ENCODE results near the gene SPRED1. TPM values are rescaled to one million over a fixed set of nuclear protein-coding genes. Genes with fewer than 3 reads are reported as not detected.
A peak's percentile ranks its signal among the peaks of the same experiment; 100 is the strongest.

Gene SPRED1
- total RNA-seq, 1 donor = 32.6 TPM

DNA sequence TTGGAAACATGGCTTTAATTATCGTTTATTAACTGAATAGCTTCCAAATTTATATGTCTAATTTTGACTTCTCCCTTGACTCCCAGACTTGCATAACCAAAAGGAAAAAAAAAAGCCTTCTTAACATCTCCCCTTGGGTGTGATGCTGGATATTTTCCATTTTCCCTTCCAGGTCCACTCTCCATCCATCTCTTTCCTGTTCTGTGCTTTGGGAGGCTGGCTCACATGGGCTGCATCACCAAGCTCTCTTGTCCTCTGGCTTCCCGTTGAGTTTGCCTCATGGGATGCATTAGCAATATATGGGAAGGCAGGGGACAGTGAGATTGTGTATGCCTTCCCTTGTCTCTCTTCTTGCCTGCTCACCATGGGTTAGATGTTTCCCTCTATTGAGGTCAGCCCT lies 123.4 kb downstream of the SPRED1 start:
- no peaks in the 10 kb centered on the region for H3K36me3 ChIP-seq (ENCODE audit: insufficient read depth, low read length)
- no peaks in the 10 kb centered on the region for H3K9me3 ChIP-seq (ENCODE audit: low read depth, low read length)
- no peak overlapping the region for H3K4me2 ChIP-seq (ENCODE audit: insufficient read depth, low read length)
- no peak overlapping the region for H3K27ac ChIP-seq (ENCODE audit: low read depth, low read length)
- H3K4me3 ChIP-seq (ENCODE audit: insufficient read depth, low read length) = no peak overlapping the region
- H3K4me1 ChIP-seq (ENCODE audit: insufficient read depth, low read length) = peaks cover 8% of the 10 kb centered on the region
- no peaks in the 10 kb centered on the region for H3K27me3 ChIP-seq (ENCODE audit: insufficient read depth, low read length)
- no peak for TF ChIP-seq CTCF (IDR thresholded peaks at IDR 0.05; ENCODE audit: extremely low read depth, low read depth, low read length)
- no peaks in the 10 kb centered on the region for H4K20me1 ChIP-seq (ENCODE audit: insufficient read depth, low read length)
- H2AFZ ChIP-seq (ENCODE audit: low read length) = no peak overlapping the region
- no peak for DNase-seq (ENCODE audit: insufficient read length, low spot score, missing footprints)
- no peaks in the 10 kb centered on the region for H3K79me2 ChIP-seq (ENCODE audit: insufficient read depth, low read length)

- Histone ChIP-seq H4K20me1 (ENCODE audit: insufficient read depth, low read length) (no peaks in the 10 kb centered on the region), H3K27me3 (ENCODE audit: insufficient read depth, low read length) (no peaks in the 10 kb centered on the region), H2AFZ (ENCODE audit: low read length) (peak overlapping the region; percentile 63), H3K9me3 (ENCODE audit: low read depth, low read length) (no peaks in the 10 kb centered on the region), H3K4me1 (ENCODE audit: insufficient read depth, low read length) (peaks cover 8% of the 10 kb centered on the region), H3K79me2 (ENCODE audit: insufficient read depth, low read length) (no peaks in the 10 kb centered on the region), H3K4me3 (ENCODE audit: insufficient read depth, low read length) (no peak overlapping the region), H3K27ac (ENCODE audit: low read depth, low read length) (no peak overlapping the region), H3K4me2 (ENCODE audit: insufficient read depth, low read length) (peak overlapping the region; percentile 62), H3K36me3 (ENCODE audit: insufficient read depth, low read length) (no peaks in the 10 kb centered on the region)
- TF ChIP-seq CTCF (IDR thresholded peaks at IDR 0.05; ENCODE audit: extremely low read depth, low read depth, low read length) = no peak
- DNase-seq (ENCODE audit: insufficient read length, low spot score, missing footprints) = peak; percentile 45
Measured at GRCh38 chr15:38377636-38378035, 125.0 kb downstream of the SPRED1 start.

GRCh38 chr15:38378161-38378560 lies 125.5 kb downstream of the SPRED1 start:
- H4K20me1 ChIP-seq (ENCODE audit: insufficient read depth, low read length) = no peaks in the 10 kb centered on the region
- H2AFZ ChIP-seq (ENCODE audit: low read length) = peak overlapping the region; percentile 63
- no peak overlapping the region for H3K27ac ChIP-seq (ENCODE audit: low read depth, low read length)
- H3K27me3 ChIP-seq (ENCODE audit: insufficient read depth, low read length) = no peaks in the 10 kb centered on the region
- peaks cover 8% of the 10 kb centered on the region for H3K4me1 ChIP-seq (ENCODE audit: insufficient read depth, low read length)
- H3K79me2 ChIP-seq (ENCODE audit: insufficient read depth, low read length) = no peaks in the 10 kb centered on the region
- no peak for TF ChIP-seq CTCF (IDR thresholded peaks at IDR 0.05; ENCODE audit: extremely low read depth, low read depth, low read length)
- H3K36me3 ChIP-seq (ENCODE audit: insufficient read depth, low read length) = no peaks in the 10 kb centered on the region
- peak overlapping the region; percentile 27 for H3K4me3 ChIP-seq (ENCODE audit: insufficient read depth, low read length)
- peak overlapping the region; percentile 62 for H3K4me2 ChIP-seq (ENCODE audit: insufficient read depth, low read length)
- H3K9me3 ChIP-seq (ENCODE audit: low read depth, low read length) = no peaks in the 10 kb centered on the region
- no peak for DNase-seq (ENCODE audit: insufficient read length, low spot score, missing footprints)

- H3K4me3 ChIP-seq (ENCODE audit: insufficient read depth, low read length) = no peak overlapping the region
- no peaks in the 10 kb centered on the region for H3K36me3 ChIP-seq (ENCODE audit: insufficient read depth, low read length)
- H3K4me1 ChIP-seq (ENCODE audit: insufficient read depth, low read length) = no peaks in the 10 kb centered on the region
- H4K20me1 ChIP-seq (ENCODE audit: insufficient read depth, low read length) = no peaks in the 10 kb centered on the region
- no peak overlapping the region for H3K27ac ChIP-seq (ENCODE audit: low read depth, low read length)
- peak; percentile 88 for TF ChIP-seq CTCF (IDR thresholded peaks at IDR 0.05; ENCODE audit: extremely low read depth, low read depth, low read length)
- H3K27me3 ChIP-seq (ENCODE audit: insufficient read depth, low read length) = no peaks in the 10 kb centered on the region
- DNase-seq (ENCODE audit: insufficient read length, low spot score, missing footprints) = no peak
- H3K9me3 ChIP-seq (ENCODE audit: low read depth, low read length) = no peaks in the 10 kb centered on the region
- H2AFZ ChIP-seq (ENCODE audit: low read length) = no peak overlapping the region
- H3K4me2 ChIP-seq (ENCODE audit: insufficient read depth, low read length) = no peak overlapping the region
- H3K79me2 ChIP-seq (ENCODE audit: insufficient read depth, low read length) = no peaks in the 10 kb centered on the region
Measured at GRCh38 chr15:38389924-38390542, 137.4 kb downstream of the SPRED1 start.

All from osteoblast (primary cell).